PFSK-1 (cell line): ENCODE data around the gene NRP2.

Experiments used
- FOXP2 ChIP-seq: optimal IDR thresholded peaks from 2 replicates; pipeline ENCODE3; 2011; ENCODE audit warnings: borderline replicate concordance, control low read depth, inconsistent platforms; ENCODE audit not compliant: insufficient read depth; ENCODE audit errors: extremely low read length, extremely low read depth
- REST ChIP-seq, 2 experiments: IDR thresholded peaks; 2 replicates each; pipeline versions ENCODE4 v1.6.1 to v1.8.0; 2011 to 2012; ENCODE audit warnings: low read depth in 2 of 2, low read length in 2 of 2, control low read depth in 1 of 2, inconsistent platforms in 1 of 2, mild to moderate bottlenecking in 1 of 2, moderate library complexity in 1 of 2; ENCODE audit not compliant: insufficient read depth in 1 of 2

GRCh38 chr2:205717999-205718398, 35.7 kb downstream of the NRP2 start:
- no peak for TF ChIP-seq REST (IDR thresholded peaks at IDR 0.05; ENCODE audit: insufficient read depth in 1 of 2, low read depth in 2 of 2, low read length in 2 of 2)
- no peak for TF ChIP-seq FOXP2
